Spleen (tissue), 7 donors: ENCODE measurements around the gene KLF13.

Experiments used
- CTCF ChIP-seq, 11 experiments: fragments of 200-600 bp in 7 of 11; fragments of 450-650 bp in 4 of 11; sonication (generic) in 4 of 11; IDR thresholded peaks in 8 of 11; conservative IDR thresholded peaks in 3 of 11; 1 replicate in 7 of 11; 2 replicates in 4 of 11; pipeline versions ENCODE4 v1.4.0 to v1.8.0; 2016 to 2021; ENCODE audit warnings: antibody characterized with exemption in 11 of 11, inconsistent platforms in 4 of 11, mild to moderate bottlenecking in 1 of 11
- POLR2A ChIP-seq, 3 donors: fragments of 450-650 bp; IDR thresholded peaks; one replicate each; pipeline ENCODE4 v1.5.1; 2017; ENCODE audit warnings: antibody characterized with exemption in 3 of 3, mild to moderate bottlenecking in 1 of 3
- POLR2AphosphoS5 ChIP-seq, 3 donors: sonication (generic); formaldehyde crosslinking; IDR thresholded peaks; one replicate each; pipeline ENCODE4 v1.5.1; 2017; ENCODE audit warnings: antibody characterized with exemption in 3 of 3
- donor health status: DM: no; HTN: no; CAD: no; lungs with moderate emphysema.
- donor health status: DM: no; HTN: no; CAD: no.
- donor health status: DM: no; HTN: no; CAD: no.

GRCh38 chr15:31344823-31345605 is 18.4 kb downstream of the KLF13 start:
- TF ChIP-seq CTCF (IDR thresholded peaks at IDR 0.05 in 8 of 11, conservative IDR thresholded peaks at IDR 0.05 in 3 of 11), result no peak
- TF ChIP-seq POLR2A (IDR thresholded peaks at IDR 0.05), result no peak
- TF ChIP-seq POLR2AphosphoS5 (IDR thresholded peaks at IDR 0.05), result peak; percentile 49 to 77 (median 69)
